ENCODE results near the gene CFAP52.
"Not testable (repeated sequence)": the region's sequence is repeated elsewhere in the genome, so short reads cannot be mapped to it uniquely, and the experiment has no call there.

CFAP52 gene

DNA sequence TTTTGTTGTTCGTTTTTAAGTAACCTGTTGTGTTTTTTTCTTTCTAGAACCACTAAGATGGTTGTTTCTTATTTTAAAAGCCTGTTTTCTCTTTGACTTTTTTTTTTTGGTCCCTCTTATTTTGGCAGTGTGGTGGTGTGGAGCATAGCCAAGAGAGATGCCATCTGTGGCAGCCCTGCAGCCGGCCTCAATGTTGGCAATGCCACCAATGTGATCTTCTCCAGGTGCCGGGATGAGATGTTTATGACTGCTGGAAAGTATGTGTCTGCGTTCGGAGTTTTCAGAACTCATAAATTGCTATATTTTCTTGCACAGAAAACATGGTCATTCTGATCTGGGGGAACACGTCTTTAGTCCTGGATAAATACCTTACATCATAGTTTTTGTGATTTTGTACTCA, 17.6 kb downstream of the CFAP52 start:
- in situ Hi-C loops (cut with HindIII; ENCODE audit: low sequenced_read_pairs) = no loop called here
- DNase-seq (ENCODE audit: low read depth, low spot score) = no peak
- TF ChIP-seq, protein P1, sequence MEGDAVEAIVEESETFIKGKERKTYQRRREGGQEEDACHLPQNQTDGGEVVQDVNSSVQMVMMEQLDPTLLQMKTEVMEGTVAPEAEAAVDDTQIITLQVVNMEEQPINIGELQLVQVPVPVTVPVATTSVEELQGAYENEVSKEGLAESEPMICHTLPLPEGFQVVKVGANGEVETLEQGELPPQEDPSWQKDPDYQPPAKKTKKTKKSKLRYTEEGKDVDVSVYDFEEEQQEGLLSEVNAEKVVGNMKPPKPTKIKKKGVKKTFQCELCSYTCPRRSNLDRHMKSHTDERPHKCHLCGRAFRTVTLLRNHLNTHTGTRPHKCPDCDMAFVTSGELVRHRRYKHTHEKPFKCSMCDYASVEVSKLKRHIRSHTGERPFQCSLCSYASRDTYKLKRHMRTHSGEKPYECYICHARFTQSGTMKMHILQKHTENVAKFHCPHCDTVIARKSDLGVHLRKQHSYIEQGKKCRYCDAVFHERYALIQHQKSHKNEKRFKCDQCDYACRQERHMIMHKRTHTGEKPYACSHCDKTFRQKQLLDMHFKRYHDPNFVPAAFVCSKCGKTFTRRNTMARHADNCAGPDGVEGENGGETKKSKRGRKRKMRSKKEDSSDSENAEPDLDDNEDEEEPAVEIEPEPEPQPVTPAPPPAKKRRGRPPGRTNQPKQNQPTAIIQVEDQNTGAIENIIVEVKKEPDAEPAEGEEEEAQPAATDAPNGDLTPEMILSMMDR (IDR thresholded peaks at IDR 0.05; ENCODE audit: low read depth, low read length) = no peak
- no peak overlapping the region for H3K4me3 ChIP-seq (ENCODE audit: low read depth, low read length)

DNA sequence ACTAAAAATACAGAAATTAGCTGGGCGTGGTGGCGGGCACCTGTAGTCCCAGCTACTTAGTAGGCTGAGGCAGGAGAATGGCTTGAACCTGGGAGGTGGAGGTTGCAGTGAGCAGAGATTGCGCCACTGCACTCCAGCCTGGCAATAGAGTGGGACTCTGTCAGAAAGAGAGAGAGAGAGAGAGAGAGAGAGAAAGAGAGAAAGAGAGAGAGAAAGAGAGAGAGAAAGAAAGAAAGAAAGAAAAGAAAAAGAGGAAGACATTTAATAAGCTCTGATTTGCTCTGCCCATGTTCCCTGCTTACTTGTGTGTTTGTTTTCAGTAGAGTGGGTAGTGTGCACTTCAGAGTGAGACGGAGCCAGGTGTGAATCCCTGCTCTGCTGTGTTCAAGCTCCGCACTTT, 21.2 kb downstream of the CFAP52 start:
- in situ Hi-C loops (cut with HindIII; ENCODE audit: low sequenced_read_pairs); DNase-seq (ENCODE audit: low read depth, low spot score); H3K4me3 ChIP-seq (ENCODE audit: low read depth, low read length): not testable (repeated sequence)

DNA sequence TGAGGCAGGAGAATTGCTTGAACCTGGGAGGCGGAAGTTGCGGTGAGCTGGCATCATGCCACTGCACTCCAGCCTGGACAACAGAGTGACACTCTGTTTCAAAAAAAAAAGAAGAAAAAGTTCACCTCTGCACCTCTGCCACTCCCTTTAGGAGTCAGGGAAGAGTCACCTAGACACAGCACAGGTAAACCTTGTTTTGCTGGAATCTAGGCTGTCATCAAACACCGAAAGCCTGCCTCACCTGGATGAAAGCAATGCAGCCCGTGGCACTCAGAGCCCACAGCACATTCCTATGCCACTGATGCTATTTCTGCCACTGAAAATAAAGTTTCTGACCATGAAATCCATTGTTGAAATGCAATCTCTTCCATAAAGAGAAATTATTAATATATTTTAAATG, 22.2 kb downstream of the CFAP52 start:
- TF ChIP-seq, protein P1 (IDR thresholded peaks at IDR 0.05; ENCODE audit: low read depth, low read length) = no peak
- H3K4me3 ChIP-seq (ENCODE audit: low read depth, low read length) = no peak overlapping the region
- in situ Hi-C loops (cut with HindIII; ENCODE audit: low sequenced_read_pairs) = no loop called here
- no peak for DNase-seq (ENCODE audit: low read depth, low spot score)

DNA sequence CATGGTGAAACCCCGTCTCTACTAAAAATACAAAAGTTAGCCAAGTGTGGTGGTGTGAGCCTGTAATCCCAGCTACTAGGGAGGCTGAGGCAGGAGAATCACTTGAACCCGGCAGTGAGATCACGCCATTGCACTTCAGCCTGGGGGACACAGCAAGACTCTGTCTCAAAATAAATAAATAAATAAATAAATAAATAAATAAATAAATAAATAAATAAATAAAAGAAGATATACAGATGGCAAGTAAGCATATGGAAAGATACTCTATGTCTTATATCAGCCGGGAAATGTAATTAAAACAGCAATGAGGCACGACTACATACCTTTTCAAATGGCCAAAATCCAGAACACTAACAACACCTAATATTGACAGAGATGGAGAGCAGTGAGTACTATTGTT, 28.1 kb downstream of the CFAP52 start:
- in situ Hi-C loops (cut with HindIII; ENCODE audit: low sequenced_read_pairs) = not testable (repeated sequence)

DNA sequence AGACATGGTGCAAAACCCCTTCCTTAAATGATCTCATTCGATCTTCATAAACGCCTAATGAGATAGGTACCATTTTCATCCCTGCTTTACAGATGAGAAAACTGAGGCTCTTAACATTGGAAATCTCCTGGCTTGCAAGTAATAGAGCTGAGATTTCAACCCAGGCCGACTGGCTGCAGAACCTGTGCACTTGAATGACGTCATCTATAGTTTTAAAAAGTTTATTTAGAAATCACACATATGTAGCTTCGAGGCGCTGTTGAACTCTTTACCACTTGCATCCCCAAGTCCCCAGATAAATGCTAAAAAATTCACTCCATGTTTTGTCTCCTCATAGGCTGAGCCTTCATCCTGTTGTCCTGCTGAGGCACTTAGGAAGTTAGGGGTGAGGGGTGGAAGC, 30.0 kb downstream of the CFAP52 start:
- in situ Hi-C loops (cut with HindIII; ENCODE audit: low sequenced_read_pairs) = no loop called here

More for the DNA sequence above, 28.1 kb downstream of the CFAP52 start:
- not testable (repeated sequence) for H3K4me3 ChIP-seq (ENCODE audit: low read depth, low read length); DNase-seq (ENCODE audit: low read depth, low spot score)

DNA sequence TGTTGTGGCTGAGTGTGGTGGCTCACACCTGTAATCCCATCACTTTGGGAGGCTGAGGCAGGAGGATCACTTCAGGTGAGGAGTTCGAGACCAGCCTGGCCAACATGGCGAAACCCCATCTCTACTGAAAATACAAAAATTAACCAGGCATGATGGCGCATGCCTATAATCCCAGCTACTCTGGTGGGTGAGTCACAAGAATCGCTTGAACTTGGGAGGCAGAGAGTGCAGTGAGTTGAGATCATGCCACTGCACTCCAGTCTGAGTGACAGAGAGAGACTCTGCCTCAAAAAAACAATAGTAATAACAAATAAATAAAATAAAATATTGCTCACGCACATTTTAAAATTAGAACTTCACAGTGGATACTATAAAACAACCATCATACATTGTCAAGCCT, 30.6 kb downstream of the CFAP52 start:
- DNase-seq (ENCODE audit: low read depth, low spot score); H3K4me3 ChIP-seq (ENCODE audit: low read depth, low read length); in situ Hi-C loops (cut with HindIII; ENCODE audit: low sequenced_read_pairs): not testable (repeated sequence)

More for the DNA sequence above, 30.0 kb downstream of the CFAP52 start:
- TF ChIP-seq, protein P1 (IDR thresholded peaks at IDR 0.05; ENCODE audit: low read depth, low read length) = no peak
- no peak overlapping the region for H3K4me3 ChIP-seq (ENCODE audit: low read depth, low read length)
- no peak for DNase-seq (ENCODE audit: low read depth, low spot score)

DNA sequence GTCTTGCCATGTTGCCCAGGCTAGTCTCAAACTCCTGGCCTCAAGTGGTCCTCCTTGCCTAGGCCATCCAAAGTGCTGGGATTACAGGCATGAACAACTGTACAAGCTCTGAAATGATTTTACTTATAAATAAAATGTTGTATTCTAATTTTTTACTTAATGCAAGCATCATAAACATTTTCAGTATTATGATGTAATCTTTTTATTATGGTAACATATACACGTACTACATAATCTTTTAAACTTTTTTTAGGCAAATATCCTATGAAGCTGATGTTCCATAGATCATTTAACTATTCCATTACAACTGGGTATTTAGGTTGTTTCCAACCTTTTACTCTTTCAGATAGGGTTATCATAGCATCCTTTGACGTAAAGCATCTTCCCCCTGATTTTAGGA, 35.1 kb downstream of the CFAP52 start:
- no peak for DNase-seq (ENCODE audit: low read depth, low spot score)
- no peak overlapping the region for H3K4me3 ChIP-seq (ENCODE audit: low read depth, low read length)
- in situ Hi-C loops (cut with HindIII; ENCODE audit: low sequenced_read_pairs) = no loop called here
- TF ChIP-seq, protein P1 (IDR thresholded peaks at IDR 0.05; ENCODE audit: low read depth, low read length) = no peak

DNA sequence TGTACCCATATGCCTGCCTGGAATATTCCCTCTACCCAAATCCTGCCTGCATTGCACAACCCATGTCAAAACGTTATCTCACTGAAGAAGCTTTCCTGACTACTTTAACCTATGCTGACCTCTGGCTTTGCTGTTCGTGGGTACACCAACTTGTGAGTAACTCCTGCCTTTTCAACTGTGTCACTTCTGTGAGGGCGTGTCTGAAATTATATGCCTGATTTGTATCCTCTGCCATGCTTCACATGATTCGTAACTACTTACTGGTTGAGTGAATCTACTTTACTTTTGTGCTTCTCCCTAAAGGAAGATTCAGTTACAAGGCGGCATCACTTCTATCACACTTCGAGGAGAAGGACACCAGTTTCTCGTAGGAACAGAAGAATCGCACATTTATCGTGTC, 35.6 kb downstream of the CFAP52 start:
- in situ Hi-C loops (cut with HindIII; ENCODE audit: low sequenced_read_pairs) = no loop called here
- no peak overlapping the region for H3K4me3 ChIP-seq (ENCODE audit: low read depth, low read length)
- TF ChIP-seq, protein P1 (IDR thresholded peaks at IDR 0.05; ENCODE audit: low read depth, low read length) = no peak
- DNase-seq (ENCODE audit: low read depth, low spot score) = no peak
